Stimulated activated CD8-positive, alpha-beta memory T cell treated with anti-CD3 and anti-CD28 coated beads, Interleukin-12 subunit alpha, Interleukin-12 subunit beta, amount 100 ng/mL, for 24 hours (primary cell): ENCODE results near the gene CARD11.

Experiments used
- DNase-seq: peaks from one replicate; pipeline ENCODE4 v3.0.0-alpha.2; 2020; ENCODE audit errors: extremely low read depth

CARD11 gene

DNA sequence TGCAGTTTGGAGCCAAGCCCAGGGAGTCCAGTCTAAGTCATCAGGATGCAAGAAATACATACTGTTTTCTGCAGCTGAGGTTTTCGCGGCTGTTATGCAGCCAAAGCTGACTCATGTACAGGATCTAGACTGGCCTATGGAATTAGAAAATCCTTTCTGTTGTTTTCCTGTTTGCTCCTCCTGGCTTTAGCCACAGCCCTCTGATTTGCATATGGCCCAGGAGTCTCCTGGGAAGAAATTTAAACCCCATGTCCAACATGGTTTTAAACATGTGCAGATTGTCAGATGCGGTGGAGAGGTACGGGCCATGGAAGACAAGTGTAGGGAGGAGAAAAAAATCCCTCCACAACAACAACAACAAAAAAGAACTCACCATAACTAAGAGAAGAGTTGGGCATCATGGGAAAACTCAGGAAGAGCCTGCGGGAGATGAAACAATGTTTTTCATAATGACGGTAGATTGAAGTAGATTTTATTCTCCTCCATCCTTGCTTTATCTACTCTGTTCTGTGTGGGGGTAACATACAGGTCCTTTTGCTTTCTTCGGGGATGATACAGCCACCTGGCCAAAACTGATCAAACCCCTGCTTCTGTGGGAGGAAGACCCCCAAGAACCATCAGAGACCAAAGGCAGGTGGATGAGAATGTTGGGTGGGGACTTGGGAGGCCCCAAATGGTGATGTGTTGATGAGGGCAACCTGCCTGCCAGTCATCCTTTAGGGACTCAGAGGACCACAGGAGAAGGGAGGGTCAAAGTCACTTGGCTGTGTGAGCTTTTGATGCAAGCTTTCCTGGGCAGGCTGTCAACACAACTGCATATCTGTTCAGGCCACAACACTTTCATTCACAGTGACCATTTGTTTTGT lies 169.7 kb downstream of the CARD11 start:
- DNase-seq = no peak

DNA sequence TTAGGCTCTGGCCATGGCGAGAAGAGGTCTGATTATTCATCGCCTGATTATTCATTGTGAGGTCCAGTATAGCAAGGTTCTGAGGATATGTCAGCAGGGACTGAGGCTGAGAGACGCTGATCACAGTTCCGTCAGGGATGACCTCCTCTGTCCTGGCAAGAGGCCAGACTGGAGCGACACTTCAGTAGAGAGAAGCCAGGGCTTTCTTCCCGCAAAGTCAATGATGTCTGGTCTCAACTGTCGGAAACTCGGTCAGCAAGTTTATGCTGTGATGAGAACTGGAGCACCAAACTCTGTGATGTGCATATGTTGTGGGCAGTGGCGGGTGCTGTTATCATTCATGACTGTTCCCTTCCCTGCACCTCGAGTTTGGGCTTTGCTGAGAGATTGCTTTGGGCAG lies 170.5 kb downstream of the CARD11 start:
- DNase-seq = no peak

DNA sequence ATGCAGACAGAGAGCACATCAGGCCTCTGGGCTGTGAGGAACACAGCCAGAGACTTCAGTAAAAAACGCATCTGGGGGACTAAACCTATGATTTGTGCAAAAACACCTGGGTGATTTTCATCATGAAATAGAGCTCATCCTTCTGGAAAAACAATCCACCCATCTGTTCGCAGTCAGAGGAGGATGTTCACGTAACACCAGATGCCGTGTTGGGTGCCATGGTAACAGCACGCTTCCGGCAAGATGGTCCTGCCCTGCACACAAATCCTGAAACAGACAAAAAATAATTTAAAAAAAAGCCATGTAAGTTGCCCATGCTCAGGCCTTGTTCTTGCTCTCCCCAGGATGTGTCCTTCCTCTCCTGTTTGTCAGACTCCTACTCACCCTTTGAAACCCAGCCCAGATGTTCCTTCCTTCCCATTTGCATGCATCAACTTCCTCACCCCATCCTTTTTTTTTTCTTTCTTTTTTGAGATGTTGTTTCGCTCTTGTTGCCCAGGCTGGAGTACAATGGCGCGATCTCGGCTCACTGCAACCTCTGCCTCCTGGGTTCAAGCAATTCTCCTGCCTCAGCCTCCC lies 171.3 kb downstream of the CARD11 start:
- no peak for DNase-seq

DNA sequence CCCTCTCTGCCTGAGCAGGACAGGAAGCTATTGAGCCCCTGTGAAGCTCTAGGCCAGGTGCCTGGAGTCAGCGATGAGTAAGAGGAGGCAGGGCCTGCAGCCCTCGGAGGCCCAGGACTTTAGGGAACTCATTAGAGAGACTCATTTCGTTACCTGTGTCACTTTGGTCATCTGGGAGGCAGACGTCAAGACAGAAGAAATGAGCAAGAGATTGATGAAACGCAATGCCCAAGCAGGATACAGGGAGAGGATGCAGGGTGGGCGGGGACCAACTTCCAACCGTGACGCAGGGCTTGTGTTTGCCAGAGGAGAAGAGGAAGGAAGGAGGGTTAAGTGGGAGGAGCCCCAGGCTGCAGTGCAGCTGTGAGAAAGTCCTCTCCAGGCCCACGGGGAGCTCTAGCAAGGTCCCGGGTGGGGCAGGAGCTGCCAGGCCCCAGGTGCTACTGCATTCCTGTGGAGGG lies 173.2 kb downstream of the CARD11 start:
- DNase-seq = no peak

- no peak for DNase-seq
These were observed 173.7 kb downstream of the CARD11 start for GRCh38 chr7:2869981-2870380.

GRCh38 chr7:2866601-2867000 lies 177.1 kb downstream of the CARD11 start:
- no peak for DNase-seq

GRCh38 chr7:2864999-2865670 lies 178.5 kb downstream of the CARD11 start:
- DNase-seq = peak; percentile 42

DNA sequence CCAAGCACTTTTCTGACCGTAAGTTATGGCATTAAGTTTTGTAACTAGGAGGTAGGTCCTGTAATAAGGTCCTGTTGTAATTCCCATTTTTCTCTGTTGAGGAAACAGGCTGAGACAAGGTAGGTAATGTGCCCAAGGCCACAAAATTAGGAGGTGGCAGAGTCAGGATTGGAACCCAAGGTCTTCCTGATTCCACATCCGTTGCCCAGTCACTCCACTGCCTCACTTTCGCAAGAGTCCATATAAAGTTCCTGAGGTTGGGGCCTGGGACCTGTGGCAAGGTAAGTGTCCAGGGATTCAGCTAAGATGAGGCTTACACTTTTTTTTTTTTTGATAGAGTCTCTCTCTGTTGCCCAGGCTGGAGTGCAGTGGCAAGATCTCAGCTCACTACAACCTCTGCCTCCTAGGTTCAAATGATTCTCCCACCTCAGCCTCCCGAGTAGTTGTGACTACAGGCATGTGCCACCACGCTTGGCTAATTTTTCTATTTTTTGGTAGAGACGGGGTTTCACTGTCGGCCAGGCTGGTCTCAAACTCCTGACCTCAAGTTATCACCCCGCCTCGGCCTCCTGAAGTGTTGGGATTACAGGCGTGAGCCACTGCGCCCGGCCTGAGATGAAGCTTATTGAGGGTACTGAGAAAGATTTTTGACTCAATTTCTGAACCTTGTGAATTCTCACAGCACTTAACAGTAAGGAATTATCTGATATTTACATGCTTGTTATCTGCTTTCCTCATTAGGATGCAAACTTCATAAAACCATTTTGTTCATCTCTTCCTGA lies 179.3 kb downstream of the CARD11 start:
- DNase-seq = no peak

DNA sequence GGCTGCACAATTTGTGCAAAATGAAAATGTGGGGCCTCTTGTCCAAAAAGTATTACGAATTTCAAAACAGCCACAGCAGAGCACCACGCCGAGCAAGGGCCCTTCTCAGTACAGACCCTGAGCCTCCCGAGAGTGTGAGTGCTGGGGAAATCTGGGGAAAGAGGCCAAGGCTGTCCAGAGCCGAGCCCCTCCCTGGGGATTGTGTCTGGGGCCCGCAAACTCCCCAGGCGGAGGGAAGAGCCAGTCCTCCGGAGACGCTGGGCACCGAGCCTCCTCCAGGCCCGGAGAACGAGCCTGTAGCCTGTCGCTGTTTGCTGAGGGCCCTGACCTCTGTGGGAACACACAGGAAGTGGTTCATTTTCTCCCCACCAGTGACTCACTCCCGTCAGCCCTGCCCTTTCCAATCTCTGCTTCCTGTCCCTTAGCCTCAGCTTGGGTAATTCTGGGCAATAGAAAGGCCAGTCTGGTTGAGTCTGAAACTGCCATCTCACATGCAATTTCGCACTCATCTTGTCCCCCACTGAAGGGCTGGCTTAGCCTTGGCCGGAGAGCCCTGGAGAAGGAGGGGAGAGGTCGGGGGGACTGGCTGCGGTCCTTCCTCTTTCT lies 180.1 kb downstream of the CARD11 start:
- DNase-seq = peak; percentile 47

GRCh38 chr7:2862831-2863361 lies 180.8 kb downstream of the CARD11 start:
- no peak for DNase-seq

DNA sequence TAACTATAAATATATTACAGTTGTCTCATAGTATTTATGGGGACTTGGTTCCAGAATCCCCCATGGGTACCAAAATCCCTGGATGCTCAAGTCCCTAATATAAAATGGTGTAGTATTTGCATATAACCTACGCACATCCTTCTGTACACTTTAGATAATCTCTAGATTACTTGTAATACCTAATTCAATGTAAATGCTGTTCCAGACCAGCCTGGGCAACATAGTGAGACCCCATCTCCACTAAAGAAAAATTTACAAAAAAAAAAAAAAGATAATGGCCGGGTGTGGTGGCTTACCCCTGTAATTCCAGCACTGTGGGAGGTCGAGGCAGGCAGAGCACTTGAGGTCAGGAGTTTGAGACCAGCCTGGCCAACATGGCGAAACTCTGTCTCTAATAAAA lies 182.2 kb downstream of the CARD11 start:
- no peak for DNase-seq

- no peak for DNase-seq
These were observed 183.0 kb downstream of the CARD11 start for GRCh38 chr7:2860627-2861133.

DNA sequence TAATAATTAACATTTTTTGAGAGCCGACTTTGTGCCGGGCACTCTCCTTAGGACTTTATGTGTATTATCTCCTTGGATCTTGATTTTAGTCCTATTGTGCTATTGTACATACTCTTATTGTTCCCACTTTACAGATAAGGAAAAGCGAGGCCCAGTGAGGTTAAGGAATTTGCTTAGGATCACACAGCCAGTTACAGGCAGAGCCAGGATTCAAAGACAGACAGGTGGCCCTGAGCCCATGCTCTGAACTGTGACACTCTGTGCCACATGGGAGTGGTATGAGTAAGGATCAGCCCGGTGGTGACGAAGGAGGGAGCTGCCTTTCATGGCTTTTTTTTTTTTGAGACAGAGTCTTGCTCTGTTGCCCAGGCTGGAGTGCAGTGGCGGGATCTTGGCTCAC lies 183.7 kb downstream of the CARD11 start:
- no peak for DNase-seq

GRCh38 chr7:2858621-2859020 lies 185.0 kb downstream of the CARD11 start:
- DNase-seq = no peak

GRCh38 chr7:2856388-2857169 lies 187.1 kb downstream of the CARD11 start:
- no peak for DNase-seq
